K562 (cell line): ENCODE data around the gene SCMH1. TPM values are rescaled to one million over a fixed set of nuclear protein-coding genes. Genes with fewer than 3 reads are reported as not detected.

Experiments used
- HDAC6 ChIP-seq: IDR thresholded peaks from 2 replicates; pipeline ENCODE4 v1.6.1; 2012; ENCODE audit warnings: low read depth, mild to moderate bottlenecking, control low read depth, inconsistent platforms, low read length, moderate library complexity
- HEY1 ChIP-seq: fragments of 250-450 bp; sonication (Bioruptor Pico); IDR thresholded peaks from 2 replicates; pipeline ENCODE4 v1.5.0; 2020; ENCODE audit warnings: mild to moderate bottlenecking, moderate library complexity, borderline replicate concordance
- KLF1 ChIP-seq: fragments of 450-650 bp; IDR thresholded peaks from 2 replicates; pipeline ENCODE4 v1.6.1; 2016; ENCODE audit warnings: missing genetic modification characterization, missing compliant biosample characterization
- MTF1 ChIP-seq: fragments of 250-450 bp; sonication (Bioruptor Pico); IDR thresholded peaks from 2 replicates; pipeline ENCODE4 v1.9.0; 2021; ENCODE audit warnings: moderate library complexity, mild to moderate bottlenecking, inconsistent platforms, borderline replicate concordance
- SMARCC2 ChIP-seq: fragments of 450-650 bp; IDR thresholded peaks from 2 replicates; pipeline ENCODE4 v1.6.1; 2017; ENCODE audit warnings: antibody characterized with exemption, moderate library complexity, mild to moderate bottlenecking, low read depth
- SP2 ChIP-seq: IDR thresholded peaks from 2 replicates; pipeline ENCODE4 v1.6.1; 2011; ENCODE audit warnings: mild to moderate bottlenecking, low read depth, low read length, moderate library complexity; ENCODE audit not compliant: poor library complexity, severe bottlenecking; ENCODE audit errors: extremely low read depth
- TFAM ChIP-seq: fragments of 250-450 bp; sonication (Bioruptor Pico); conservative IDR thresholded peaks from 2 replicates; pipeline ENCODE4 v1.5.0; 2021; ENCODE audit warnings: mild to moderate bottlenecking, moderate library complexity
- ZKSCAN1 ChIP-seq: fragments of 150-350 bp; IDR thresholded peaks from 2 replicates; pipeline ENCODE4 v1.6.1; 2016; ENCODE audit warnings: low read depth, low read length
- ZNF589 ChIP-seq: fragments of 200-800 bp; sonication (Bioruptor generic); IDR thresholded peaks from 2 replicates; pipeline ENCODE4 v1.6.1; 2016; ENCODE audit warnings: low read depth, missing genetic modification characterization, missing compliant biosample characterization
- ZNF766 ChIP-seq: fragments of 200-800 bp; sonication (Bioruptor generic); conservative IDR thresholded peaks from 2 replicates; pipeline ENCODE4 v1.6.1; 2016; ENCODE audit warnings: missing genetic modification characterization, missing compliant biosample characterization
- ZNF780A ChIP-seq: fragments of 250-450 bp; sonication (Bioruptor Pico); IDR thresholded peaks from 2 replicates; pipeline ENCODE4 v1.5.0; 2021; ENCODE audit warnings: mild to moderate bottlenecking
- ZZZ3 ChIP-seq: fragments of 450-650 bp; IDR thresholded peaks from 2 replicates; pipeline ENCODE4 v1.6.1; 2016; ENCODE audit warnings: antibody characterized with exemption, mild to moderate bottlenecking, moderate library complexity
- polyA plus RNA-seq, 8 experiments: library from polyadenylated mRNA; depleted of rRNA in 4 of 8; stranded (reverse) in 5 of 8; unstranded in 3 of 8; fragments of >200 nt; fragmentation: Nextera tagmentation in 2 of 8; fragmentation: Illumina TruSeq in 1 of 8; extraction: Ambion mirVana in 2 of 8; extraction: Trizol in 1 of 8; gene quantifications; 2 replicates each; pipeline versions ENCODE4 v1.2.1 to v1.2.3, GENCODE V29; 2011 to 2014; ENCODE audit warnings: inconsistent platforms in 1 of 8, missing spikeins in 1 of 8
- total RNA-seq, 7 experiments: library from RNA; depleted of rRNA in 6 of 7; stranded (reverse); fragments of >200 nt in 6 of 7; fragmentation: Illumina TruSeq in 2 of 7; extraction: Trizol in 2 of 7; gene quantifications; 2 replicates each; pipeline versions ENCODE4 v1.2.1 to v1.2.3, GENCODE V29; 2011 to 2021; ENCODE audit warnings: low replicate concordance in 1 of 7
- TF ChIP-seq, protein P1 (sequence below): sonication (generic); formaldehyde crosslinking; IDR thresholded peaks from 2 replicates; pipeline ENCODE4 v1.8.0; 2022; ENCODE audit warnings: mild to moderate bottlenecking, missing genetic modification reagents
- TF ChIP-seq, protein P2 (sequence below), 2 experiments: fragments of 450-650 bp in 1 of 2; sonication (generic) in 1 of 2; formaldehyde crosslinking; conservative IDR thresholded peaks; 2 replicates each; pipeline versions ENCODE4 v1.4.0 to v1.8.1; 2020 to 2022; ENCODE audit warnings: mild to moderate bottlenecking in 1 of 2, missing genetic modification reagents in 1 of 2
- TF ChIP-seq, protein P3 (sequence below): fragments of 250-450 bp; sonication (Bioruptor Pico); IDR thresholded peaks from 2 replicates; pipeline ENCODE4 v1.4.0; 2020; ENCODE audit warnings: mild to moderate bottlenecking, moderate library complexity
- TF ChIP-seq, protein P4 (sequence below): fragments of 450-650 bp; IDR thresholded peaks from 2 replicates; pipeline ENCODE4 v1.6.1; 2016; ENCODE audit warnings: antibody characterized with exemption

Gene SCMH1
- total and polyA plus RNA-seq, 9 of the 15 experiments (the other 6 are each of a cell fraction or from before 2014, with no cell fraction given): 8.5 to 37.0 (median 26.8) TPM

DNA sequence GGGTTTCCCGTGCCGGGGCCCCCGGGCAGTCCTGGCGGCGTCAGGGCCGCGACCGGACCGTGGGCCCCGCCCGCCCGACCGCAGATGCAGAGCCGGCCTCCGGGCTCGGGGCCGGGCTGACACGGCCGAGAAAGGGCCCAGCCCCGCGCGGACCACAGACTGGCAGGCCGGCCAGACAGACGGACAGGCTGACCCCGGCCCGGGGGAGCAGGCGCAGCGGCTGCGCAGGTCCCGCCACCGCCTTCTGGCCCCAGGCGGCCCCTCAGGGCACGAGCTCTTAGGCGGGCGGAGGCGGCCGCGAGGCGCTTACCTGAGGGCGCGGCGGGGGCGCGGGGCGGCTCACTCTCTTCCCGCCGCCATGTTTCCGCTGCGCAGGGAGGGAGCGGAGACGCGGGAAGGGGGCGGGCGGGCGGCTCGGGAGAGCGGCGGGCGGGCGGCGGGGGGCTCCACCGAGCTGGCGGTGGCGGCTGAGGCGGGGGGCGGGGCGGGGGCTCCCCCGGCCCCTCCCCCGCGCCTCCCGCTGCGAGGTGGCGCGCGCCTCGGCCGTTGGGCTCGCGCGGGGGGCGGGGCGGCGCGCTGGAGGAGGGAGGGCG lies at the start of gene SCMH1 (continued):
- no peak for TF ChIP-seq HDAC6
- TF ChIP-seq, protein P1, sequence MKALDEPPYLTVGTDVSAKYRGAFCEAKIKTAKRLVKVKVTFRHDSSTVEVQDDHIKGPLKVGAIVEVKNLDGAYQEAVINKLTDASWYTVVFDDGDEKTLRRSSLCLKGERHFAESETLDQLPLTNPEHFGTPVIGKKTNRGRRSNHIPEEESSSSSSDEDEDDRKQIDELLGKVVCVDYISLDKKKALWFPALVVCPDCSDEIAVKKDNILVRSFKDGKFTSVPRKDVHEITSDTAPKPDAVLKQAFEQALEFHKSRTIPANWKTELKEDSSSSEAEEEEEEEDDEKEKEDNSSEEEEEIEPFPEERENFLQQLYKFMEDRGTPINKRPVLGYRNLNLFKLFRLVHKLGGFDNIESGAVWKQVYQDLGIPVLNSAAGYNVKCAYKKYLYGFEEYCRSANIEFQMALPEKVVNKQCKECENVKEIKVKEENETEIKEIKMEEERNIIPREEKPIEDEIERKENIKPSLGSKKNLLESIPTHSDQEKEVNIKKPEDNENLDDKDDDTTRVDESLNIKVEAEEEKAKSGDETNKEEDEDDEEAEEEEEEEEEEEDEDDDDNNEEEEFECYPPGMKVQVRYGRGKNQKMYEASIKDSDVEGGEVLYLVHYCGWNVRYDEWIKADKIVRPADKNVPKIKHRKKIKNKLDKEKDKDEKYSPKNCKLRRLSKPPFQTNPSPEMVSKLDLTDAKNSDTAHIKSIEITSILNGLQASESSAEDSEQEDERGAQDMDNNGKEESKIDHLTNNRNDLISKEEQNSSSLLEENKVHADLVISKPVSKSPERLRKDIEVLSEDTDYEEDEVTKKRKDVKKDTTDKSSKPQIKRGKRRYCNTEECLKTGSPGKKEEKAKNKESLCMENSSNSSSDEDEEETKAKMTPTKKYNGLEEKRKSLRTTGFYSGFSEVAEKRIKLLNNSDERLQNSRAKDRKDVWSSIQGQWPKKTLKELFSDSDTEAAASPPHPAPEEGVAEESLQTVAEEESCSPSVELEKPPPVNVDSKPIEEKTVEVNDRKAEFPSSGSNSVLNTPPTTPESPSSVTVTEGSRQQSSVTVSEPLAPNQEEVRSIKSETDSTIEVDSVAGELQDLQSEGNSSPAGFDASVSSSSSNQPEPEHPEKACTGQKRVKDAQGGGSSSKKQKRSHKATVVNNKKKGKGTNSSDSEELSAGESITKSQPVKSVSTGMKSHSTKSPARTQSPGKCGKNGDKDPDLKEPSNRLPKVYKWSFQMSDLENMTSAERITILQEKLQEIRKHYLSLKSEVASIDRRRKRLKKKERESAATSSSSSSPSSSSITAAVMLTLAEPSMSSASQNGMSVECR (CRISPR knock-in tag): peak; percentile 60
- no peak for TF ChIP-seq SP2
- peak; percentile 64; the same call in 1 of the 2 replicates for TF ChIP-seq ZNF589 (CRISPR knock-in tag)
- no peak for TF ChIP-seq HEY1
- no peak for TF ChIP-seq ZNF780A
- no peak for TF ChIP-seq ZKSCAN1
- no peak for TF ChIP-seq KLF1 (tag)
- no peak for TF ChIP-seq TFAM (CRISPR knock-in tag)
- TF ChIP-seq, protein P2, sequence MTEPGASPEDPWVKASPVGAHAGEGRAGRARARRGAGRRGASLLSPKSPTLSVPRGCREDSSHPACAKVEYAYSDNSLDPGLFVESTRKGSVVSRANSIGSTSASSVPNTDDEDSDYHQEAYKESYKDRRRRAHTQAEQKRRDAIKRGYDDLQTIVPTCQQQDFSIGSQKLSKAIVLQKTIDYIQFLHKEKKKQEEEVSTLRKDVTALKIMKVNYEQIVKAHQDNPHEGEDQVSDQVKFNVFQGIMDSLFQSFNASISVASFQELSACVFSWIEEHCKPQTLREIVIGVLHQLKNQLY (CRISPR knock-in tag; conservative IDR thresholded peaks at IDR 0.05): no peak
- TF ChIP-seq ZZZ3: no peak
- TF ChIP-seq MTF1 (CRISPR knock-in tag): no peak
- TF ChIP-seq, protein P3, sequence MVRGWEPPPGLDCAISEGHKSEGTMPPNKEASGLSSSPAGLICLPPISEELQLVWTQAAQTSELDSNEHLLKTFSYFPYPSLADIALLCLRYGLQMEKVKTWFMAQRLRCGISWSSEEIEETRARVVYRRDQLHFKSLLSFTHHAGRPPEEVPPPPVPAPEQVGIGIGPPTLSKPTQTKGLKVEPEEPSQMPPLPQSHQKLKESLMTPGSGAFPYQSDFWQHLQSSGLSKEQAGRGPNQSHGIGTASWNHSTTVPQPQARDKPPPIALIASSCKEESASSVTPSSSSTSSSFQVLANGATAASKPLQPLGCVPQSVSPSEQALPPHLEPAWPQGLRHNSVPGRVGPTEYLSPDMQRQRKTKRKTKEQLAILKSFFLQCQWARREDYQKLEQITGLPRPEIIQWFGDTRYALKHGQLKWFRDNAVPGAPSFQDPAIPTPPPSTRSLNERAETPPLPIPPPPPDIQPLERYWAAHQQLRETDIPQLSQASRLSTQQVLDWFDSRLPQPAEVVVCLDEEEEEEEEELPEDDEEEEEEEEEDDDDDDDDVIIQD (CRISPR knock-in tag): no peak
- no peak for TF ChIP-seq ZNF766 (CRISPR knock-in tag)
- TF ChIP-seq SMARCC2: no peak
- TF ChIP-seq, protein P4, sequence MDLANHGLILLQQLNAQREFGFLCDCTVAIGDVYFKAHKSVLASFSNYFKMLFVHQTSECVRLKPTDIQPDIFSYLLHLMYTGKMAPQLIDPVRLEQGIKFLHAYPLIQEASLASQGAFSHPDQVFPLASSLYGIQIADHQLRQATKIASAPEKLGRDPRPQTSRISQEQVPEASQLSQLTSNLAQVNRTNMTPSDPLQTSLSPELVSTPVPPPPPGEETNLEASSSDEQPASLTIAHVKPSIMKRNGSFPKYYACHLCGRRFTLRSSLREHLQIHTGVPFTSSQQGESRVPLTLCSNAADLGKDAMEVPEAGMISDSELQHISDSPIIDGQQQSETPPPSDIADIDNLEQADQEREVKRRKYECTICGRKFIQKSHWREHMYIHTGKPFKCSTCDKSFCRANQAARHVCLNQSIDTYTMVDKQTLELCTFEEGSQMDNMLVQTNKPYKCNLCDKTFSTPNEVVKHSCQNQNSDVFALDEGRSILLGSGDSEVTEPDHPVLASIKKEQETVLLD: no peak
